ENCODE results near the gene HACD3.
A peak's percentile ranks its signal among the peaks of the same experiment; 100 is the strongest.
"Not testable (repeated sequence)": the region's sequence is repeated elsewhere in the genome, so short reads cannot be mapped to it uniquely, and the experiment has no call there.

Gene HACD3

GRCh38 chr15:65550681-65551098 is 20.4 kb downstream of the HACD3 start:
- DNase-seq, result peak; percentile 31

GRCh38 chr15:65551183-65551582 is 20.9 kb downstream of the HACD3 start:
- DNase-seq, result peak; percentile 31

GRCh38 chr15:65552851-65553250 is 22.6 kb downstream of the HACD3 start:
- DNase-seq, result not testable (repeated sequence)

GRCh38 chr15:65553691-65554090 is 23.4 kb downstream of the HACD3 start:
- no peak for DNase-seq

GRCh38 chr15:65556622-65557021 is 26.4 kb downstream of the HACD3 start:
- DNase-seq, result no peak

GRCh38 chr15:65558336-65558735 is 28.1 kb downstream of the HACD3 start:
- DNase-seq, result no peak

- DNase-seq, result no peak
Observed at GRCh38 chr15:65558997-65559760, 28.9 kb downstream of the HACD3 start.

- DNase-seq, result no peak
Observed at GRCh38 chr15:65559941-65560340, 29.7 kb downstream of the HACD3 start.

- no peak for DNase-seq
Observed at GRCh38 chr15:65561934-65562333, 31.7 kb downstream of the HACD3 start.

GRCh38 chr15:65569728-65570127 is 39.5 kb downstream of the HACD3 start:
- no peak for DNase-seq

GRCh38 chr15:65571971-65572370 is 41.7 kb downstream of the HACD3 start:
- DNase-seq, result no peak

- no peak for DNase-seq
Observed at GRCh38 chr15:65576664-65577063, 46.4 kb downstream of the HACD3 start.

GRCh38 chr15:65577129-65577996 is 47.1 kb downstream of the HACD3 start:
- DNase-seq, result no peak

- DNase-seq, result no peak
Observed at GRCh38 chr15:65578904-65579728, 48.9 kb downstream of the HACD3 start.

- no peak for DNase-seq
Observed at GRCh38 chr15:65579762-65580161, 49.5 kb downstream of the HACD3 start.

- DNase-seq, result no peak
Observed at GRCh38 chr15:65580287-65580686, 50.0 kb downstream of the HACD3 start.

- peak; percentile 52 for DNase-seq
Observed at GRCh38 chr15:65583701-65584100, 53.4 kb downstream of the HACD3 start.

GRCh38 chr15:65584241-65584640 is 54.0 kb downstream of the HACD3 start:
- no peak for DNase-seq

- no peak for DNase-seq
Observed at GRCh38 chr15:65587094-65587493, 56.8 kb downstream of the HACD3 start.

GRCh38 chr15:65595960-65596359 is 65.7 kb downstream of the HACD3 start:
- DNase-seq, result peak; percentile 20

GRCh38 chr15:65598468-65598867 is 68.2 kb downstream of the HACD3 start:
- DNase-seq, result peak; percentile 9

GRCh38 chr15:65599677-65600076 is 69.4 kb downstream of the HACD3 start:
- no peak for DNase-seq

- DNase-seq, result no peak
Observed at GRCh38 chr15:65603134-65603533, 72.9 kb downstream of the HACD3 start.
